HG02970 (cell line): Measurements from ENCODE around the gene WDR70.
A peak's percentile ranks its signal among the peaks of the same experiment; 100 is the strongest.

Source experiments
- ATAC-seq: cut with Tn5 transposase; IDR thresholded peaks from one replicate; pipeline ENCODE4 v1.9.1; 2021; ENCODE audit warnings: mild to moderate bottlenecking, moderate library complexity, moderate number of reproducible peaks; ENCODE audit not compliant: unreplicated experiment, low FRiP score

The WDR70 gene

GRCh38 chr5:37715992-37716391 is 336.9 kb downstream of the WDR70 start:
- no peak for ATAC-seq

- ATAC-seq: no peak
Observed at GRCh38 chr5:37716405-37716804, 337.3 kb downstream of the WDR70 start.

- ATAC-seq: no peak
Observed at GRCh38 chr5:37717276-37717612, 338.1 kb downstream of the WDR70 start.

DNA sequence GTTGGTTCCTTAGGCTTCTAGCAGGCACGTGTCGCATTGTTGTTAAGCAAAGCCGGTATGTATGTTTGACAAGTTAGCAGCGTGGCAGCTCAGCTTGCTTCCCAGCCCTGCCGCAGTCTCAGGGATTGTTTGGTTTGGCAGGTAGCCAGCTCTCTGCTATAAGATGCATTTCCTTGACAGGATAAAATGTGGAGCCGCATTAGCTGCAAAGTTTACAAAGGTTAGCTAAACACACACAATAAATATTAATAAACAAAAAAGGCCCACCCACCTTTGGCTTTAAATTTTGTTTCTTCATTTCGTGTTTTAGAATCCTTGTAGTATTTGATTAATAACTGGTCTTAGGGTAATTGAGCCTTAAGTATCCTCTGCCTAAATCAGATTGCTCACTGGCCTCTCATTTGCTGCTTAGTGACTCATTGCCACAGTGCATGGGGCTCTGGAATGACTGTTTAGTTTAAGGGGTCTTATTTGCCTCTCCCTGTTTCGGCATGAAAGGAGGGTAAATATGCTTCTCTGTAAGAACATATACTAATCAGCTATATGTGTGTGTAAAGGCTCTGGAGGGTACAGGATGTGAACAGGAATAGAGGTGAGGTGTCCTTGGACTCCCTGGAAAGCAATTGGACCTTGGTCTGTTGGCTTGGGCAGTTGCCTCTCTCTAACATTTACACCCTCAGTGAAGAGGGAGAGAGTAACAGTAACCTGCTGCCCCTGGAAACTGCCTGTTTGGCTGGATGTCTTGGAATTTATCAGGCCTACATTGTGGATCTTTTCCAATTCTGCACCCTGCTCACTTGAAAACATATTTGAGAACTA is 338.7 kb downstream of the WDR70 start:
- ATAC-seq: no peak

DNA sequence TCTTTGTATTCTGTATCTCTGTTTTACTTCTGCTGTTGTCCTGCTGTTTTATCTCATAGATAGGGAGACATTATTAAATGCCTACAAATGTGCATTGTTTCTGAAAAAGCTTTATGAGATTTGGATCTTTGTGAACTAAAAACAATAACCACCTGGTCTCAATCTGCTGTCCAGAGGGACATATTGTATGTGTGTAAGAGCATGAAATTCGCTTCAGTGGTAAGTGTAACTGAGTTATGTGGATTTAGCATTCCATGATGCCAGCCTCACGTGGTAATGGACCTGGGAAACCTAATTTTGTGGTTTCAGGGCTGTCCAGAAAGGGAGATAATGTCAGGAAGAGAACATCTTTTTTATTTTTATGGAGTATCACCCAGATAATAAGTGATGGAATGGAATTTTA is 341.4 kb downstream of the WDR70 start:
- ATAC-seq: no peak

DNA sequence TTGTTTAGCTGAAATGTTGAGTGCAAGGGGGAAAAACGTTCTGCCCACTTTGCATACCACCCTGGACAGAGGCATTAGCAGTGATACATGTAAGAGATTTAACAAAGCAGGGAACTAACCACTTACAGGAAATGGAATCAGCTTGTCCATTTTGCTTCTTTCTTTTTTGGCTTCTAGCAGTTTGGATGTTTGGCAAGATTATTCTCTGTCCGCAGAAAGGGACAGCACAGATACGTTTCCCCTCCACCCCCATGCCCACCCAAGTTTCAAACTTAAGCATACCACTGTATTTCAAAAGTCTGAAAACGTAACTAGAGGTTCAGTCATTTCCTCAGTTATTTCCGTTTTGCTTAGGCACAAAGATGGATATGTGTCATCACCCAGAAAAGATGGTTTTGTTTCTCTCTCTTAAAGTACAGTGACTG is 342.3 kb downstream of the WDR70 start:
- peak; percentile 54 for ATAC-seq

DNA sequence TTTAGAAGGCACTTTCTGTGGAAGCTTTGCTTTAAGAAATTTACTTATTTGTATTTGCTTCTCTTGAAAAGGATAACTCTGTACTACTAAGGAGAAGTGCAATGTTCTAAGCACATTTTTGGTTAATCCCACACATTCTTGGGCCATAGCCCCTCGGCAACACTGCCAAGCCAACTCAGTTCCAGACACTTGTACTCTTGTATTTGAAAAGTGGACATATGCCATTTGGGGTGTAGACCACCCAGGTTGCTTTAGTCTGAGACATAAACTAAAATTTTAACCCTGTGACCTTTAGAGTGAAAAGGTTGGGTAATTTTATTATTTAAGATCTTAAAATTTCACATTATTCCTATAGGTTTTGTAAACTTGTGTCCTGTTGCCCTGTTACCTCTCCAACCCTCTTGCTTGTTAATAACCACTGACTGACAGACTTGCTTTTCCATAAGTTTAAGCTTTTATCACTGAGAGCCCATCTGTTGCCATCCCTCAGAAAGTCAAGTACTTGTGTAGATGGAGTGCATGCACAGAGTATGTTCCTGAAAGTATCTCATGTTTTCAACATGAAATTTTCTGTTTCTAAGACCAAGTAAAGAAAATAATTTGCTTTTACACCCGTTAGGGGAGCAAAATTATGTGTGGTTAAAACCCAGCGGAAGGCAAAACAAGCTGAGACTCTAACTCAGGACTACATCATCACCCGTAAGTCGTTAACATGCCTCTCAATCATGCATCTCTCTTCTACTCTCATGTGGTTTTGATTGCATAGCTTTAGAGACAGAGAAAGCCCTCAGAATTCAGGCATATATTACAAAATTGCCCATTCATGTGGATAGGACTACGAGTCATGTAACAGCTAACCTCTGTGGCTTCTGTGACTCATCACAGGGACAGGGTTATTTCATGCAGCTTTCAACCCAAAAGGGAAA is 343.4 kb downstream of the WDR70 start:
- peak; percentile 50 for ATAC-seq

- no peak for ATAC-seq
Observed at GRCh38 chr5:37723162-37723961, 344.2 kb downstream of the WDR70 start.

- ATAC-seq: no peak
Observed at GRCh38 chr5:37724395-37725125, 345.4 kb downstream of the WDR70 start.

GRCh38 chr5:37725185-37725584 is 346.1 kb downstream of the WDR70 start:
- no peak for ATAC-seq

GRCh38 chr5:37727238-37727637 is 348.1 kb downstream of the WDR70 start:
- no peak for ATAC-seq

GRCh38 chr5:37730896-37731455 is 351.9 kb downstream of the WDR70 start:
- no peak for ATAC-seq

DNA sequence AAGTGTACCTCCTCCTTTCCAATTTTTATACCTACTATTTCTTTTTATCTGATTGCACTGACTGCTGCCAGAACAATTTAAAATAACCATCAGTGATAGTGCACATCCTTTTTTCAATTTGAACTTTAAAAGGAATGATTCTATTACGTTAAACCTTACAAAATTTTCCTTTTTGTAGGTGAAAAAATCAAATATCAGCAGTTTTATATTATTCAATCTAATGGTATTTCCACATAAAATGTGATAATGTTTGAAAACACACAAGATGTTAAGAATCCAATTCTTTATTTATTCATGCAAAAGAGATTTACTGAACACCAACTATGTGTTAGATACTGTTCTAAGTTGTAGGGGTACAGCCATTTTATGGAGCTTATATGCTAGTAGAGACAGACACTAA is 355.0 kb downstream of the WDR70 start:
- ATAC-seq: no peak

DNA sequence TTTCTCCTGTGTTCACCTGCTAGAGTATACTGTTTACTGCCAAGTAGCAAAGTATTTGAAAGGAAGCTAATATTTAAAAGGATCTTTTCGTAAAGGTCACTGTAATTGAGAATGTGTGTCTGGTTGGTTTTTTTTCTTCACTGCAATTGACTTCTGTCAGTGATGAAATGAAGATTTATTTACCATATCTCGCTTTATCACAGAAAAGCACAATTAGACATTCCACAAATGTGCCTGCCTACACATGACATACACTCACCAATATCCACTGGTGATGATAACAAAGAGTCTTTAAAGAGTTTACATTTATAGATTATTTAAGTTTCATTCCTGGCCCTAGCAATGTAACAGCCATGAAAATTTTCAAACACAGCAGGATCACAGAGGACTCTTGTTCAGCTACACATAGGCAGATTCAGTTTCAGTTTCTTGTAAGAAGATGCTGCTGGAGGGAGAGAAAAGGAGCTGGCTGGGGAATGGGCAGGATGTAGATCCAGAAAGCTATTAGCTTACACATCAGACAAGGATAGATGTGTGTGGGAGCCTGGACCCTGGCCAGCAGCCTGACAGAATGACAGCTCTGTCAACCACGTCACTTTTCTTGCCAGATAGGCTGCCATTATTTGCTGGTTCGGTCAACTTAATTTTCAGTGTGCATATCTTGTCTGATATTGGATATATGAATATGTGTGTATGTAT is 356.7 kb downstream of the WDR70 start:
- ATAC-seq: no peak

- ATAC-seq: no peak
Observed at GRCh38 chr5:37736397-37736796, 357.3 kb downstream of the WDR70 start.

DNA sequence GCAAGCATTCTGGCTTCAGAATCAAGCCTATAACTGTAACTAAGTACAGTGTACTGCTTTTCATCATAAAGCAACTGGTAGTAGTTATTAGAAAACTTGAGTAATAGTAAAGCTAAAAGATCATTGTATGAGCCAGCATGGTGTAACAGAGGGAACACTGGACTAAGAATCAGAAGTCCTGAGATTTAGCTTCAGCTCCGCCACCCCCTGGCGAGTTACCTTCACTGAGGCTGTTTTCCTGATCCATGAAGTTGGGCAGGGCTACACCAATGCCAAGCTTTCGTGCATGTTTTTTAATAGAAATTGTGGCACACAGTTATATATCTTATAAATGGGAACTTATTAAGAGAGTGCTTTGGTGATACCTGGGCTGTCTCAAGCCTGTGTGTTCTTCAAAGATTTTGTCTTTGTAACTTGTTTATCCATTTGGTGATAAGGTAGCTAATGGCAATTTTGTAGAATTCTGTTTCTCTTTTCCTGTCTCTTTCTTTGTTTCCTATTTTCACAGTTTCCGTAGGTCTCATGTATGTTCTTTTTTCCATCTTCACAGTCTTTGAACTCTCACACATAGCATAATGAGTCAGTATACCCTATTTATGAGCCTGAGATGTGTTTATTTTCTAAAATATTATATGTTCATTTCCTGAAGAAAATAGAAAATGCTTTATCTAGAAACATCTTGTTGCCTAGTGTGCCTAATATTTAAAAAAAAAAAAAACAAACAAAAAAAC is 358.4 kb downstream of the WDR70 start:
- no peak for ATAC-seq

DNA sequence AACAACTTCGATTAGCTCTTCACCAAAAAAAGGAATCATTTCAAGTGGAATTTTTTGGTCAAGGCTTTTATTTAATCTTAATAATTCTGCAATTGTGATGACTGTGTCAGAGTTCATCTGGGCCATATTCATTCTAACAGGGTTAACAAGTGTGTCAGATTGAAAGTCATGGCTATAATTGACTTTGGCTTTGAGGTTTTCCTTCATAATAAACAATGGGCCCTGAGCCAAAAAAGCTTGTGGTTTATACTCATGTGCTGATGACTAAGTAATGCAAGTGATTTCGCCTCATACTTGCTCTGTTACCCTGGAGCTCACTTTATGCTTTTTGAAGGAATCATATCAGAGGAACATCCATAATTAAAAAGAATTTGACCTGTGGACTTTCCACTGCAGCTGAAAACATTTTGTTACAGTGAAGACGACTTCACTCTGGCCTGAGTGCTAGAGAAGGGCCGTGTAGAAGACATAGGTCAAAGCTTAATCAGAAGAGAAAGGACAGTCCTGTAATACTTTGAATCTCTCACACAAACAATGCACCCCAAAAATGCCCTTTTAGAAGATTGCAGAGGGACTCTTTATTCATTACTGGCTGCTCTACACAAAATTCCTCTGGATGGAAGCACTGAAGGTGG is 359.1 kb downstream of the WDR70 start:
- no peak for ATAC-seq

GRCh38 chr5:37738865-37739488 is 359.9 kb downstream of the WDR70 start:
- no peak for ATAC-seq
